ENCODE measurements around the gene FRMD1.

The FRMD1 gene

GRCh38 chr6:168022488-168023321, 56.3 kb downstream of the FRMD1 start:
- no peak for DNase-seq

- no peak for DNase-seq
Measured at GRCh38 chr6:168021581-168021980, 57.4 kb downstream of the FRMD1 start.

GRCh38 chr6:168020242-168020641, 58.8 kb downstream of the FRMD1 start:
- no peak for DNase-seq

- no peak for DNase-seq
Measured at GRCh38 chr6:168018664-168019063, 60.3 kb downstream of the FRMD1 start.

- no peak for DNase-seq
Measured at GRCh38 chr6:168017629-168018028, 61.4 kb downstream of the FRMD1 start.

- DNase-seq = no peak
Measured at GRCh38 chr6:168016721-168017525, 62.1 kb downstream of the FRMD1 start.

GRCh38 chr6:168016176-168016620, 62.8 kb downstream of the FRMD1 start:
- no peak for DNase-seq

GRCh38 chr6:168015482-168016175, 63.4 kb downstream of the FRMD1 start:
- no peak for DNase-seq

- no peak for DNase-seq
Measured at GRCh38 chr6:168015009-168015408, 64.0 kb downstream of the FRMD1 start.

GRCh38 chr6:168014428-168014827, 64.6 kb downstream of the FRMD1 start:
- no peak for DNase-seq

GRCh38 chr6:168013250-168013915, 65.6 kb downstream of the FRMD1 start:
- DNase-seq = no peak

- no peak for DNase-seq
Measured at GRCh38 chr6:168012431-168013249, 66.4 kb downstream of the FRMD1 start.

- DNase-seq = no peak
Measured at GRCh38 chr6:168011291-168011690, 67.7 kb downstream of the FRMD1 start.

GRCh38 chr6:168009331-168009730, 69.7 kb downstream of the FRMD1 start:
- no peak for DNase-seq

- no peak for DNase-seq
Measured at GRCh38 chr6:168007592-168008338, 71.2 kb downstream of the FRMD1 start.

GRCh38 chr6:168005796-168006195, 73.2 kb downstream of the FRMD1 start:
- no peak for DNase-seq

- no peak for DNase-seq
Measured at GRCh38 chr6:168004945-168005344, 74.1 kb downstream of the FRMD1 start.

- no peak for DNase-seq
Measured at GRCh38 chr6:168004023-168004422, 75.0 kb downstream of the FRMD1 start.

Measured in stimulated activated CD4-positive, alpha-beta T cell treated with anti-CD3 and anti-CD28 coated beads, Interleukin-12 subunit alpha, Interleukin-12 subunit beta, amount 100 ng/mL, for 4 hours (primary cell).